Right lung (tissue), 5 donors: ENCODE measurements around the gene ZFYVE19. TPM values are rescaled to one million over a fixed set of nuclear protein-coding genes. Genes with fewer than 3 reads are reported as not detected.

ENCODE experiments used
- DNase-seq, 2 donors: peaks; one replicate each; pipeline ENCODE4 v3.0.0-alpha.2; 2013
- polyA plus RNA-seq, 5 donors: library from polyadenylated mRNA; unstranded; fragments of 120-200 nt; gene quantifications; one replicate each; pipeline versions ENCODE4 v1.2.1 to v1.2.3, GENCODE V29; 2013; ENCODE audit warnings: inconsistent platforms in 1 of 5, low replicate concordance in 1 of 5; ENCODE audit not compliant: insufficient read length in 5 of 5, insufficient read depth in 1 of 5

The ZFYVE19 gene
- polyA plus RNA-seq, 5 donors, result 26.2 to 32.5 (median 31.9) TPM

GRCh38 chr15:40812721-40813425 is 6.0 kb downstream of the ZFYVE19 start:
- no peak for DNase-seq

- DNase-seq, result peak; percentile 36 to 55
Observed at GRCh38 chr15:40815042-40815698, 8.3 kb downstream of the ZFYVE19 start.

DNA sequence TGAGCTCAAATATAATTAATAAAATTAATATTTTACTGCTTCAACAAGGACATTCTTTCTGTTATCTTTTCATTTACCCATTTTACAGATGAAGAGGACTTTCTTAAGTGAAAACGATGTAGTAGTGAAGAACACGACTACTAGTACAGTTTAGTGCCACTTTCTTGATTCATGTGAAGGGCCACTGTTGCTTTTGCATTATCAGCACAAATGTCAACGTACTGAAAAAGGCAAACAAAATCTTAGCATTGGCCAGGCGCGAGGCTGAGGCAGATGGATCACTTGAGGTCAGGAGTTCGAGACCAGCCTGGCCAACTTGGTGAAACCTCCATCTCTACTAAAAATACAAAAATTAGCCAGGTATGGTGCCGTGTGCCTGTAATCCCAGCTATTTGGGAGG is 12.2 kb downstream of the ZFYVE19 start:
- DNase-seq, result no peak

DNA sequence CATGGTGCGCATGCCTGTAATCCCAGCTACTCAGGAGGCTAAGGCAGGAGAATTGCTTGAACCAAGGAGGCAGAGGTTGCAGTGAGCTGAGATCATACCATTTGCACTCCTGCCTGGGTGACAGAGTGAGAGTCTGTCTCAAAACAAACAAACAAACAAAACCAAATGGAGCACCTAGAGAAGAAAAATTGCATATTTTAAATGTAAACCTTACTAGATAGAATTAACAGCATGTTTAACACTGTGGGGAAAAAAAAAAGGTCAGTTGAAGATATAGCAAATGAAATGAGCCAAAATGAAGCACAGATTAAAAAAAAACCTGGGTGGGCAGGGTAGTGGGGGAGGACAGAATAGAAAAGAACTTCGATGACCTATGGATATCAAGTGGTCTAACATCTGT is 14.3 kb downstream of the ZFYVE19 start:
- no peak for DNase-seq

DNA sequence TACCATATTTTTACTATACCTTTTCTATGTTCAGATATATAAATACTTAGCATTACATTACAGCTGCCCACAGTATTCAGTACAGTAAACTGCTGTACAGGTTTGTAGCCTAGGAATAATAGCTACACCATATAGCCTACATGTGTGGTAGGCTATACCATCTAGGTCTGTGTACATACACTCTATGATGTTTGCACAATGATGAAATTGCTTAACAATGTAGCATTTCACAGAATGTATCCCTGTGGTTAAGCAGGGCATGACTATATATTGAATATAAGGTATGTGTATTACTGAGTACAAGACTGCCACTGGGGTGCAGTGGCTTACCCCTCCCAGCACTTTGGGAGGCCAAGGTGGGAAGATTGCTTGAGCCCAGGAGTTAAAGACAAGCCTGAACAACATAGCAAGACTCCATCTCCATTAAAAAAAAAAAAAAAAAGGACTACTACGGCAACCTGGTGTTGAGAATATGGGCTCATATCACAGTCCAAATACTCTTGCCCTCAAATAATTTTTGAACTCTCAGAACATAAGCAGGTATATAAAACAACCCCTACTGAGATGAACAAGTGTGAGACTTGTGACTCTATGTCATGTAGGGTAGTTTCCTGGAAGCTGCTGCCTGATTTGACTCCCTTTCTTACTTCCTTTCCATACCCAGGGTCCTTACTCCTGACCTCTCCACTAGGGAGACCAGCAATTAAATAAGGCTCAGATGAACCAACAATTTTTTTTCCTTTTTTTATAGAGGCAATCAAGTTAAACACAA is 16.9 kb downstream of the ZFYVE19 start:
- no peak for DNase-seq

DNA sequence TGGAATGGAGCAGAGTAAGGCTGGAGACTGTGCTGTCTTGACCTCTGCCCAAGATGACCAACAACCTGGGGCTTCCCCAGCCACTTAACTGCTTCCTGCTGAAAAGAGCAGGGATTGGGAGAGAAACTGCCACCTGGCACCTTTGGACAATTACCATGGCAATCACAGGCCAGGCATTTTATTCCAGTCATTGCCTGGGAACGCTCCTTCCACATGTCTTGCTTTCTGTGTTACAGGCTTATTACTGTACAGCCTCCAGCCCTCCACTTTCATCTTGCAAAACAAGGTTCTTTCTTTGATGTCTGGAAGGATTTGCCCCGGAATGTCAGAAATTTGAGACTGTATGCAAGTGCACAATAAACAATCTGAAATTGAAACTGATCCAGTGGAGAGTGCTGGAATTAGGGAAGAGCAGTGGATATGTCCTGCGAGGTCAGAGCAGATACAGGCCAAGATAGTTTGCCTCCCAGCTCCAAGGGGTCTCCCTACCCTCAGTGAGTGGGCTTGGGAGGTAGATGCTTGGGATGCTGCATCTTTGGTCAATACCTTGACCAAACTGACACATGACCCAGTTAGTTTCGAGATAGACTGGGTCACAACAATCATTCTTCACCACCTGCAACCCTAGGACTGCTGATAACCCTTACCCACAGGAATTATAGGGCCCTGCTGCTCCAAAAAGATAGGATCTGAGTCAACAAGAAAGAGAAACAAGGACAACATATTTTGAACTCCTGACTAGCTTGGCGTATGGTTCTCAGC is 19.0 kb downstream of the ZFYVE19 start:
- no peak for DNase-seq

DNA sequence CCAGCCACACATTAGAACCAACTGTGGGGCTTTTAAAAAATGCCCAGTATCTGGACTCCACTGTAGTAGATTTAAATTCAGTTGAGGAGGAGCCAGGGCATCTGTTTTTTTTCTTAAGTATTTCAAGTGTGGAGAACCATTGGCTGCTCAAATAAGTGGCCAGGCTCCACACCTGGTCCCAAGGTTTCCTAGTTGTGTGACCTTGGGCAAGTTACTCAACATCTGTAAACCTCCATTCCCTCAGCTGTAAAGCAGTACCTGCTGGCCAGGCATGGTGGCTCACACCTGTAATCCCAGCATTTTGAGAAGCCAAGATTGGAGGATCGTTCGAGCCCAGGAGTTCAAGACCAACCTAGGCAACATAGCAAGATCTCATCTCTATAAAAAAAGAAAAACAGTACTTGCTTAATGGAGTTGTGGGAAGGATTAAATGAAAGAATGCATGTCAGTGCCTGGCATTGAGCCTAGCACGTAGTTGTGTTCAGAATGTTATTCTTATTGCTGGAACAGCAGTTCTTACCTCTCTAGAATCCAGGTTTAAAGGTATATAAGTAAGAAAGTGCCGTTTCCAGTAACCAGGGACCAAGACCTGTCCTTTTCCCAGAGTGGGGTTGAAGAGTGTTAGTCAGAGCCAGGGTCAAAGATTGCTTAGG is 19.7 kb downstream of the ZFYVE19 start:
- no peak for DNase-seq

DNA sequence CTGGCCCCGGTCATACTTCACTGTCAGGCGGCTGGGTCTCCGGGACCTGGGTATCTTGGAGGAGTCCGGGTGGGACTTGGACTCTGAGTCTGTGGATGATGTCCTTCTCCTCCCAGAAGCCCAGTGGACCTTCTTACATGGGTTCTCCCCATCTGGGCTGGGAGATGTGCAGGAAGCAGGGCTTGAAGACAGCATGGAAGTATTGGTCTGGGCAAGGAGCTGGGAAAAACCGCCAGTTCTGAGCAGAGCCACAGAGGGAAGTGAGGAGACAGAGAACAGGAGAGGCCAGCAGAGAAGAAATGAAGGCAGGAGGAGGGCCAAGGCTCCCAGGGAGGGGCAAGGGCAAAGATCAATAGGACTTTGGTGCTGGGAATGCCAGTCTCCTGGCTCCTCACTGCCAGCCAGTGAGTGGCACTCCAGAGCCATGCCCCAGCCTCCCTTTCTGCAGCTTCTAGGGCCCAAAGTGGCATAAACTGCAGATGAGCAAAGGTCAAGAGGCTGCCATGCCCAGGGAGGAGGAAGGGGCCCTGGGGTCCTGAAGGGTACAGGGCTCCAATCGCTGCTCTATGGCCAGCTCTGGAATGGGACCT is 21.7 kb downstream of the ZFYVE19 start, which contains the start of gene PPP1R14D:
TSS of gene PPP1R14D (minus strand) at position 262 of the 590 bp plus-strand sequence. CDS start at position 195, 67 bp downstream.
- no peak for DNase-seq

- no peak for DNase-seq
Observed at GRCh38 chr15:40829115-40829514, 22.2 kb downstream of the ZFYVE19 start.

GRCh38 chr15:40830884-40831283 is 24.0 kb downstream of the ZFYVE19 start:
- no peak for DNase-seq

GRCh38 chr15:40831861-40832260 is 25.0 kb downstream of the ZFYVE19 start:
- no peak for DNase-seq

DNA sequence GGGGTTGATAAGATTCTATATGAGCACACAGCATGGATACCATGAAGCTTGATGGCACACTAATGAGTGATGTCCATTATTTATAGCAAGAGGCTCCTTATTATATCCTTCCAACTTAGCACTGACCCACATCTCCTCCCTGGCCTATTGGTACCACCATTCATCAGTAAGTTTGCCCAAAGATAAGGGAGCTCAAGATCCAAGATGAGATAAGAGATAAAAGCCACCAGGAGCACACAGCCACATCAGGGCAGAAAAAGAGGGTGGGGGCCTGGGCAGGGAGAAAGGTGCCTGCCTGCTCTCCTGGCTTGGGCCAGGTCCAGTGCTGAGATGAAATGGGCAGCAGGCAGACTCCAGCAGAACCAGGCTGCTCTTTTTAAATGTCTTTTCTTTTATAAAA is 26.0 kb downstream of the ZFYVE19 start:
- DNase-seq, result no peak

- no peak for DNase-seq
Observed at GRCh38 chr15:40836020-40836419, 29.1 kb downstream of the ZFYVE19 start.

DNA sequence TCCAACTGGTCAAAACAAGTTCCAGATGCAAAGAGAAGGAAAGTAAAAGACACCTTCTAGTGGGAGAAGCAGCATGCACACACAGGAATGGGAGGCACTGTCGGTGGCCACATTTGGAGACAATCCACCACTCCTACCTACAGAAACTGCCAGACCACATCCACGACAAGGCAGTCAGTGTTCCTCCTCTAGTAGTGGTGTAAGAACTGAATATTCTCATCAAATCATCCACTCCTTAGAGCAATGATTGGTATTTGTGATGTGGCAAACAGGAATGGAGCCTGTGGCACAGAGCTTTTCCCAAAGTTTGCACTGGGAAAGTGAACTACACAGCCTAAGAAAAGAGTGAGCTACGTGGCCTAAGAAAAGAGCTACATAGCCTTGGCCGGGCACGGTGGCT is 31.9 kb downstream of the ZFYVE19 start:
- no peak for DNase-seq

- no peak for DNase-seq
Observed at GRCh38 chr15:40841741-40842140, 34.9 kb downstream of the ZFYVE19 start.

GRCh38 chr15:40843261-40843884 is 36.5 kb downstream of the ZFYVE19 start:
- DNase-seq, result no peak

DNA sequence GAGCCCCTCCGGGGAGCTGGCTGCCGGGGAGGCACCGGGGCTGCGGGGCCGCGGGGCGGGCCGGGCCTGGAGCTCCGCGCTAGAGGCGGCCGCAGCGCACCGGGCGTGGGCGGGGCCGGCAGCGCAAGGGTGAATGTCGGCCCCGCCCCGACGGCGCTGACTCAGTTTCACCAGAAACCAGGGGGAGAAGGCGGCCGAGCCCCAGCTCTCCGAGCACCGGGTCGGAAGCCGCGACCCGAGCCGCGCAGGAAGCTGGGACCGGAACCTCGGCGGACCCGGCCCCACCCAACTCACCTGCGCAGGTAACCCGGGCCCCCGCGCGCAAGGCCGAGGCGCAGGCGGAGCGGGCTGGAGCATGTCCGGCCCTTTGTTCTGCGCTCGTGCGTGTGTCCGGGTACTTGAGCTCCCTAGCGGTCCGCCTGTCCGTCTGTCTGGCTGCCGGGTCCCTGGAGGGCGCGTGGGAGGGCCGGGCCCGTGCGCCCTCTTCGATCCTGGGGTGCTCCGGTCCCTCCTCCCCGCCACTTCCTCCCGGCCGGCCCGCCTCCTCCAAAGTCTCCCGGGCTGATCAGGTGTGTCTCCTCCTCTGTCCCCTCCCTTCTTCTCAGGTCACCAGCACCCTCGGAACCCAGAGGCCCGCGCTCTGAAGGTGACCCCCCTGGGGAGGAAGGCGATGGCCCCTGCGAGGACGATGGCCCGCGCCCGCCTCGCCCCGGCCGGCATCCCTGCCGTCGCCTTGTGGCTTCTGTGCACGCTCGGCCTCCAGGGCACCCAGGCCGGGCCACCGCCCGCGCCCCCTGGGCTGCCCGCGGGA is 37.2 kb downstream of the ZFYVE19 start, which contains the start of gene SPINT1:
TSS of gene SPINT1 (plus strand) at position 164 of the 811 bp plus-strand sequence. CDS start at position 671, 507 bp downstream.
- no peak for DNase-seq

GRCh38 chr15:40844696-40845030 is 37.8 kb downstream of the ZFYVE19 start:
- DNase-seq, result no peak

- DNase-seq, result no peak
Observed at GRCh38 chr15:40845036-40845435, 38.1 kb downstream of the ZFYVE19 start.
